GM12878 (cell line): ENCODE measurements around the gene NT5DC4. TPM values are rescaled to one million over a fixed set of nuclear protein-coding genes. Genes with fewer than 3 reads are reported as not detected.

ENCODE experiments used
- ATAC-seq: fragments of 200-7000 bp; cut with Tn5 transposase; 3 replicates; pipeline ENCODE4 v1.9.1; 2020; ENCODE audit warnings: mild to moderate bottlenecking, moderate library complexity
- BruUV-seq: library from RNA; stranded (reverse); fragments of 400-500 nt; replicated peaks from 2 replicates; lab custom pipeline; 2021; lab: Mats Ljungman, UMichigan
- CTCF ChIA-PET: fragments of 300-600 bp; sonication (Branson Sonifier 250); formaldehyde crosslinking; extraction: SDS; loops from one replicate; lab custom pipeline; 2021; ENCODE audit warnings: inconsistent platforms; lab: Yijun Ruan, JAX
- POLR2A ChIA-PET: fragments of 350-600 bp; formaldehyde crosslinking; extraction: SDS; loops from one replicate; lab custom pipeline; 2021; ENCODE audit warnings: inconsistent platforms; lab: Charles Lee
- RAD21 ChIA-PET: fragments of 300-600 bp; sonication (Branson Sonifier 250); formaldehyde crosslinking; loops from one replicate; lab custom pipeline; 2023; ENCODE audit warnings: antibody characterized with exemption; ENCODE audit not compliant: unreplicated experiment; lab: Charles Lee
- SMC1A ChIA-PET: fragments of 300-600 bp; sonication (Branson Sonifier 250); formaldehyde crosslinking; loops from one replicate; lab custom pipeline; 2023; ENCODE audit not compliant: unreplicated experiment, uncharacterized antibody; lab: Charles Lee
- DNase-seq: peaks from one replicate; pipeline ENCODE4 v3.0.0-alpha.2; 2011; ENCODE audit warnings: low read depth, low spot score
- FAIRE-seq: peaks from 3 replicates; lab custom pipeline; 2011; peaks lifted over from hg19 to GRCh38; lab: Jason Lieb, UNC
- H2AFZ ChIP-seq: 2 replicates; pipeline ENCODE4 v1.6.0; 2011; ENCODE audit warnings: low read depth, low read length, control low read depth; ENCODE audit not compliant: control insufficient read depth
- H3K27ac ChIP-seq: 2 replicates; pipeline ENCODE4 v1.5.1; 2011; ENCODE audit warnings: control low read depth; ENCODE audit not compliant: control insufficient read depth, insufficient read depth
- H3K27me3 ChIP-seq, 2 experiments: replicated peaks in 1 of 2; 2 replicates each; pipeline versions ENCODE4 v1.6.0 to v1.6.1; 2011; ENCODE audit warnings: low read length in 1 of 2; ENCODE audit not compliant: control insufficient read depth in 2 of 2, insufficient read depth in 2 of 2
- H3K36me3 ChIP-seq, 2 experiments: 2 replicates each; pipeline ENCODE4 v1.5.1; 2011; ENCODE audit warnings: low read length in 1 of 2; ENCODE audit not compliant: control insufficient read depth in 2 of 2, insufficient read depth in 2 of 2
- H3K4me1 ChIP-seq: 2 replicates; pipeline ENCODE4 v1.6.1; 2011; ENCODE audit warnings: mild to moderate bottlenecking, low read length, moderate library complexity, mixed read lengths; ENCODE audit not compliant: control insufficient read depth, insufficient read depth
- H3K4me2 ChIP-seq: 2 replicates; pipeline ENCODE4 v1.6.0; 2011; ENCODE audit warnings: control low read depth; ENCODE audit not compliant: control insufficient read depth, insufficient read depth
- H3K4me3 ChIP-seq: fragments of 200-600 bp; sonication (generic); 2 replicates; pipeline ENCODE4 v1.5.1; 2016
- H3K79me2 ChIP-seq: 2 replicates; pipeline ENCODE4 v1.6.0; 2011; ENCODE audit warnings: low read length; ENCODE audit not compliant: control insufficient read depth, insufficient read depth
- H3K9ac ChIP-seq: 2 replicates; pipeline ENCODE4 v1.8.0; 2011; ENCODE audit warnings: low read length, control low read depth, mixed read lengths; ENCODE audit not compliant: control insufficient read depth, insufficient read depth
- H3K9me3 ChIP-seq: replicated peaks from 3 replicates; pipeline ENCODE4 v1.5.1; 2011; ENCODE audit warnings: mild to moderate bottlenecking, low read length; ENCODE audit not compliant: control insufficient read depth, insufficient read depth
- H4K20me1 ChIP-seq: 2 replicates; pipeline ENCODE4 v1.6.0; 2011; ENCODE audit not compliant: control insufficient read depth, insufficient read depth
- BHLHE40 ChIP-seq, 2 experiments: fragments of 450-650 bp in 1 of 2; IDR thresholded peaks; 2 replicates each; pipeline ENCODE4 v1.6.1; 2011 to 2017; ENCODE audit warnings: low read depth in 2 of 2, borderline replicate concordance in 1 of 2, improper control_type of control experiment in 1 of 2, low read length in 1 of 2, mild to moderate bottlenecking in 1 of 2
- CBX3 ChIP-seq: fragments of 200-600 bp; sonication (generic); IDR thresholded peaks from 2 replicates; pipeline ENCODE4 v1.6.1; 2016; ENCODE audit warnings: low read depth, borderline replicate concordance
- CREM ChIP-seq: IDR thresholded peaks from 2 replicates; pipeline ENCODE4 v1.6.1; 2014; ENCODE audit warnings: antibody characterized with exemption, low read depth
- PAX5 ChIP-seq: IDR thresholded peaks from 2 replicates; pipeline ENCODE4 v1.6.1; 2011; ENCODE audit warnings: low read depth, low read length, borderline replicate concordance
- RBBP5 ChIP-seq: fragments of 200-600 bp; sonication (generic); conservative IDR thresholded peaks from 2 replicates; pipeline ENCODE4 v1.6.1; 2016
- SMARCA5 ChIP-seq: fragments of 450-650 bp; IDR thresholded peaks from 2 replicates; pipeline ENCODE4 v1.6.1; 2017; ENCODE audit warnings: mild to moderate bottlenecking
- SUZ12 ChIP-seq: fragments of 200-600 bp; sonication (generic); IDR thresholded peaks from one replicate; pipeline ENCODE4 v1.6.1; 2018; ENCODE audit warnings: antibody characterized with exemption, mild to moderate bottlenecking; ENCODE audit not compliant: unreplicated experiment
- ZNF384 ChIP-seq: IDR thresholded peaks from 2 replicates; pipeline ENCODE4 v1.6.1; 2012; ENCODE audit warnings: low read depth, mild to moderate bottlenecking, low read length, improper control_type of control experiment, borderline replicate concordance
- WGBS: methylation state at CpG from one replicate; pipeline ENCODE4 v1.1.6; 2016; ENCODE audit warnings: low lambda C conversion rate; ENCODE audit not compliant: insufficient replicate concordance, insufficient coverage; ENCODE audit errors: missing lambda C conversion rate; 5-methylcytosine and 5-hydroxymethylcytosine counted together
- in situ Hi-C: fragments of 300-500 bp; cut with MboI; formaldehyde crosslinking; loops from 9 replicates; pipeline ENCODE4 v1.14.3; 2018; ENCODE audit warnings: mixed read lengths
- intact Hi-C: fragments of 100-400 bp; cut with micrococcal nuclease; formaldehyde crosslinking; loops from one replicate; pipeline ENCODE4 v1.14.2; 2022; ENCODE audit not compliant: unreplicated experiment
- polyA plus RNA-seq, 11 experiments: library from polyadenylated mRNA; depleted of rRNA in 4 of 11; unstranded in 6 of 11; stranded (reverse) in 5 of 11; fragments of >200 nt; fragmentation: Nextera tagmentation in 4 of 11; fragmentation: Illumina TruSeq in 1 of 11; extraction: Ambion mirVana in 4 of 11; extraction: Trizol in 1 of 11; gene quantifications; 1 replicate in 1 of 11; 2 replicates in 10 of 11; pipeline versions ENCODE4 v1.2.1 to v1.2.3, GENCODE V29; 2011 to 2016; ENCODE audit warnings: inconsistent platforms in 2 of 11, missing spikeins in 2 of 11, low read depth in 1 of 11
- total RNA-seq, 4 experiments: library from RNA; depleted of rRNA in 3 of 4; stranded (reverse); fragments of >200 nt in 3 of 4; fragmentation: Illumina TruSeq in 1 of 4; extraction: Trizol in 1 of 4; gene quantifications; 2 replicates each; pipeline versions ENCODE4 v1.2.1 to v1.2.3, GENCODE V29; 2013 to 2021
- TF ChIP-seq, protein P1 (sequence below): fragments of 450-650 bp; IDR thresholded peaks from 2 replicates; pipeline ENCODE4 v1.6.1; 2014; ENCODE audit warnings: mild to moderate bottlenecking
- TF ChIP-seq, protein P2 (sequence below): fragments of 150-350 bp; IDR thresholded peaks from 2 replicates; pipeline ENCODE4 v1.6.1; 2014; ENCODE audit warnings: mild to moderate bottlenecking, low read depth, low read length
- TF ChIP-seq, protein P3 (sequence below): IDR thresholded peaks from 2 replicates; pipeline ENCODE4 v1.6.1; 2011; ENCODE audit warnings: mild to moderate bottlenecking, low read depth, low read length, moderate library complexity; ENCODE audit not compliant: insufficient replicate concordance
- TF ChIP-seq, protein P4 (sequence below): fragments of 450-650 bp; IDR thresholded peaks from 2 replicates; pipeline ENCODE4 v1.6.1; 2018; ENCODE audit warnings: mild to moderate bottlenecking, low read depth, moderate library complexity; ENCODE audit not compliant: partially characterized antibody

The NT5DC4 gene
- total and polyA plus RNA-seq, 10 of the 15 experiments (the other 5 are each of a cell fraction or from before 2014, with no cell fraction given): 0.04 to 2.6 (median 0.32) TPM; not detected in 2

DNA sequence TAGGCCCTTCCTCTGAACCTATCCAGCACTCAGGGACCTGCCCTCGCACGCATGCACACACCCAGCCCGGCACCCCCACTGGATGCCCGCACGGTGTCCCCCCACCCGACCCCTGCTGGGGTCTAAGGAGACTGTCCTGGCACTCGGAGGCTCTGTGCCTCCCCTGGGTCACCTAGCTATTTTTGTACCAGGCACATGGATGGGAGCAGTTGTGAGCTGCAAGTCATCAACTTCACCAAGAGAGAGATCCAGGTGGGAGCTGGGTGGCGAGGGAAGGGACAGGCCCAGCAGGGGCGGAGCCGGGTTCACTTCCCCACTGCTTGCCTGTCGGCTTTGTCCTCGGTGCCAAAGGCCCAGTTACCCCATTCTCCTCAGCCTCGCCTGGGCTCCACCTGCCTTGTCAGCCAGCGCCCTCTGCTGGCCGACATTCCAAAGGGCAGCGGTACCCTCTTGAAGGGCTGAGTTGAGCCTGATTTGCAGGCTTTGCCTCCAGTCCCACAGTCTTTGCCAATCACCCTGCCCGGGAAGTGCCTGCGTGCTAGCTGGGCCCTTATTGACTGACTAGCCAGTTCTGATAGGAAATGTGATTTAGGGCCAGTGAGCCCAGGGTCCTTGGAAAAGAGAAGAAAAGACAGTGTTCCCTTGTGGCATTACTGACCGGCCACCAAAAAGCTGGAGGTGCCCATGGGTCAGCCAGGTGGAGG, 5.8 kb downstream of the NT5DC4 start (continued):
- peak; percentile 17 to 58; a peak in 3 of 4 replicates for TF ChIP-seq BHLHE40 (IDR thresholded peaks at IDR 0.05; ENCODE audit: borderline replicate concordance in 1 of 2, low read depth in 2 of 2, low read length in 1 of 2)
- TF ChIP-seq SMARCA5: peak; percentile 76; the same call in 1 of the 2 replicates
- 0 out of 2 replicates have a peak, but pooled peaks have one; percentile 22 for TF ChIP-seq CREM

DNA sequence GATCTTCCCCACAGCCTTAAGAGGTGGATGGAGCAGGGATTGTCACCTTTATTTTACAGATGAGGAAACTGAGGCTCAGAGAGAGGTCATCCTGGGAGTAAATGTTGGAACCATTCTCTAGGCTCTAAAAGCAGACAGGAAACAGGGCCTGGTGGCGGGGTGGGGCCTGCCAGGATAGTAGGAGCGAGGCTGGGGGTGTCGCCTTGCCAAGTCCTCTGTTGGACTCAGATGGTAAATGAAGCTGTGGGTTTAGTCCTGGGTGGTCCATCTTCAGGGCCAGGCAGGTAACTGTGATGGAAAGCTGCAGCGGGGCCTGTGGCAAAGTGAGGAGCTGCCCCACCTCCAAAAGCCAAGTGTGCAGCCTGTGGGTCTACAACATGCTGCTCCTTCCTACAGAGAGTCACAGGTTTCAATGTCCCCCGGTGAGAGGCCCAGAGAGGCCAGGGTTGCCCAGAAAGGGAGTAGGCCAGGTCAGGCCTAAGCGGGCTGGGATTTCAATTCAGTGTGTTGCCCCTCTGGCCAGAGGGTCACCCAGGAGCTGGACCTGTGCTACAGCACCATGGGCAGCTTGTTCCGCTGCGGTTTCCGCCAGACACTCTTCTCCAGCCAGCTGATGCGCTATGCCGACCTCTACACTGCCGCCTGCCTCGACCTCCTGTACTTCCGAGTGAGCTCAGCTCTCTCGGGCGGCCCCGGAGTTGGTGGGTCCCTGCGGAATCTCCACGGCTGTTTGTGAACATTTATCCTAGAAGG, 6.6 kb downstream of the NT5DC4 start:
- H3K4me3 ChIP-seq: no peak overlapping the region
- no peaks in the 10 kb centered on the region for H3K27me3 ChIP-seq
- in situ Hi-C loops: no loop called here
- ChIA-PET CTCF (interaction anchor here (0.6 to 12.8 kb wide), 31 partner anchors 10 to 246 kb away, joined by 3 to 671 read pairs (median 8); partner anchors contain the start of genes CHCHD5 and SLC20A1), POLR2A (interaction anchor here (1.1 to 4.9 kb wide), 9 partner anchors 15 to 144 kb away, joined by 3 to 51 read pairs (median 11); no protein-coding TSS in a partner anchor), RAD21 (interaction anchor here (0.7 to 10.7 kb wide), 20 partner anchors 10 to 231 kb away, joined by 3 to 494 read pairs (median 22); partner anchors contain the start of genes CHCHD5 and SLC20A1), SMC1A (interaction anchor here (0.6 to 10.9 kb wide), 32 partner anchors 10 to 239 kb away, joined by 3 to 455 read pairs (median 10); partner anchors contain the start of genes CHCHD5 and SLC20A1)
- no peak overlapping the region for H2AFZ ChIP-seq
- H3K4me1 ChIP-seq: peaks cover 22% of the 10 kb centered on the region
- no peaks in the 10 kb centered on the region for H3K79me2 ChIP-seq
- no peaks in the 10 kb centered on the region for H3K9me3 ChIP-seq
- no peaks in the 10 kb centered on the region for H3K36me3 ChIP-seq
- no peak overlapping the region for H3K27ac ChIP-seq
- DNase-seq: no peak
- no peak for ATAC-seq
- BruUV-seq: no TSS peak
- intact Hi-C loops: loop anchor here (5.0 kb wide), 1 partner anchor 245 kb away; the partner anchor contains the start of gene TTL
- 70% methylated on average over 19 of the region's 19 CpGs for WGBS
- H3K4me2 ChIP-seq: no peak overlapping the region
- no peaks in the 10 kb centered on the region for H4K20me1 ChIP-seq
- no peak for FAIRE-seq
- no peak overlapping the region for H3K9ac ChIP-seq
- TF ChIP-seq, protein P1, sequence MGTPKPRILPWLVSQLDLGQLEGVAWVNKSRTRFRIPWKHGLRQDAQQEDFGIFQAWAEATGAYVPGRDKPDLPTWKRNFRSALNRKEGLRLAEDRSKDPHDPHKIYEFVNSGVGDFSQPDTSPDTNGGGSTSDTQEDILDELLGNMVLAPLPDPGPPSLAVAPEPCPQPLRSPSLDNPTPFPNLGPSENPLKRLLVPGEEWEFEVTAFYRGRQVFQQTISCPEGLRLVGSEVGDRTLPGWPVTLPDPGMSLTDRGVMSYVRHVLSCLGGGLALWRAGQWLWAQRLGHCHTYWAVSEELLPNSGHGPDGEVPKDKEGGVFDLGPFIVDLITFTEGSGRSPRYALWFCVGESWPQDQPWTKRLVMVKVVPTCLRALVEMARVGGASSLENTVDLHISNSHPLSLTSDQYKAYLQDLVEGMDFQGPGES: no peak
- TF ChIP-seq SUZ12 (no peak), ZNF384 (no peak), CBX3 (no peak), RBBP5 (no peak), PAX5 (no peak)
- TF ChIP-seq, protein P2, sequence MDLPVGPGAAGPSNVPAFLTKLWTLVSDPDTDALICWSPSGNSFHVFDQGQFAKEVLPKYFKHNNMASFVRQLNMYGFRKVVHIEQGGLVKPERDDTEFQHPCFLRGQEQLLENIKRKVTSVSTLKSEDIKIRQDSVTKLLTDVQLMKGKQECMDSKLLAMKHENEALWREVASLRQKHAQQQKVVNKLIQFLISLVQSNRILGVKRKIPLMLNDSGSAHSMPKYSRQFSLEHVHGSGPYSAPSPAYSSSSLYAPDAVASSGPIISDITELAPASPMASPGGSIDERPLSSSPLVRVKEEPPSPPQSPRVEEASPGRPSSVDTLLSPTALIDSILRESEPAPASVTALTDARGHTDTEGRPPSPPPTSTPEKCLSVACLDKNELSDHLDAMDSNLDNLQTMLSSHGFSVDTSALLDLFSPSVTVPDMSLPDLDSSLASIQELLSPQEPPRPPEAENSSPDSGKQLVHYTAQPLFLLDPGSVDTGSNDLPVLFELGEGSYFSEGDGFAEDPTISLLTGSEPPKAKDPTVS: no peak
- TF ChIP-seq, protein P3, sequence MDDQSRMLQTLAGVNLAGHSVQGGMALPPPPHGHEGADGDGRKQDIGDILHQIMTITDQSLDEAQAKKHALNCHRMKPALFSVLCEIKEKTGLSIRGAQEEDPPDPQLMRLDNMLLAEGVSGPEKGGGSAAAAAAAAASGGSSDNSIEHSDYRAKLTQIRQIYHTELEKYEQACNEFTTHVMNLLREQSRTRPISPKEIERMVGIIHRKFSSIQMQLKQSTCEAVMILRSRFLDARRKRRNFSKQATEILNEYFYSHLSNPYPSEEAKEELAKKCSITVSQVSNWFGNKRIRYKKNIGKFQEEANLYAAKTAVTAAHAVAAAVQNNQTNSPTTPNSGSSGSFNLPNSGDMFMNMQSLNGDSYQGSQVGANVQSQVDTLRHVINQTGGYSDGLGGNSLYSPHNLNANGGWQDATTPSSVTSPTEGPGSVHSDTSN: no peak
- TF ChIP-seq, protein P4, sequence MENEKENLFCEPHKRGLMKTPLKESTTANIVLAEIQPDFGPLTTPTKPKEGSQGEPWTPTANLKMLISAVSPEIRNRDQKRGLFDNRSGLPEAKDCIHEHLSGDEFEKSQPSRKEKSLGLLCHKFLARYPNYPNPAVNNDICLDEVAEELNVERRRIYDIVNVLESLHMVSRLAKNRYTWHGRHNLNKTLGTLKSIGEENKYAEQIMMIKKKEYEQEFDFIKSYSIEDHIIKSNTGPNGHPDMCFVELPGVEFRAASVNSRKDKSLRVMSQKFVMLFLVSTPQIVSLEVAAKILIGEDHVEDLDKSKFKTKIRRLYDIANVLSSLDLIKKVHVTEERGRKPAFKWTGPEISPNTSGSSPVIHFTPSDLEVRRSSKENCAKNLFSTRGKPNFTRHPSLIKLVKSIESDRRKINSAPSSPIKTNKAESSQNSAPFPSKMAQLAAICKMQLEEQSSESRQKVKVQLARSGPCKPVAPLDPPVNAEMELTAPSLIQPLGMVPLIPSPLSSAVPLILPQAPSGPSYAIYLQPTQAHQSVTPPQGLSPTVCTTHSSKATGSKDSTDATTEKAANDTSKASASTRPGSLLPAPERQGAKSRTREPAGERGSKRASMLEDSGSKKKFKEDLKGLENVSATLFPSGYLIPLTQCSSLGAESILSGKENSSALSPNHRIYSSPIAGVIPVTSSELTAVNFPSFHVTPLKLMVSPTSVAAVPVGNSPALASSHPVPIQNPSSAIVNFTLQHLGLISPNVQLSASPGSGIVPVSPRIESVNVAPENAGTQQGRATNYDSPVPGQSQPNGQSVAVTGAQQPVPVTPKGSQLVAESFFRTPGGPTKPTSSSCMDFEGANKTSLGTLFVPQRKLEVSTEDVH: no peak
